T1000 (cell line): Measurements from ENCODE around the gene DCX.

Experiments
- DNase-seq: peaks from one replicate; lab custom pipeline; 2025; ENCODE audit warnings: mixed read lengths; lab: John Stamatoyannopoulos, UW

DCX gene

DNA sequence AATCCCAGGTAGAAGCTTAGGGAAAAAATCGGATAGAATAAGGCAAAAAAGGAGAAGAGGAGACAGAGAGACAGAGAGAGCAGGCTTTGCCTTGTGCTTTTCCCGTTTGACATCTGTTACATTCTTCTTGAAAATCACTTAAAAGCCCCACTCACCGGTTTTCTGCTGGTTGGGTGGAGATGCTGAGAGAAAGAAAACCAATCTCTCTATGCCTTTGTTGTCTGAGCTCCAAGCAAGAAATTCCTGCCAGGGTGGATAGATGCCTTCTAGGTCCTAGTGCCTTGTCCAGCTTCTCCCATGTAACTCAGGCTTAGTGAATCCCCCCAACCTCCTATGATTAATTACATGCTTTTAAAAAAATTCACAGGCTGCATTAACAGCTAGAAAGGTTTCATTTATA lies at the start of gene DCX:
DCX (minus strand) TSS at position 210 of the 400 bp plus-strand sequence. CDS start 1,794 bp downstream, outside the sequence.
- no peak for DNase-seq

GRCh38 chrX:111460607-111461006 lies 48.6 kb upstream of the DCX start:
- DNase-seq: no peak

DNA sequence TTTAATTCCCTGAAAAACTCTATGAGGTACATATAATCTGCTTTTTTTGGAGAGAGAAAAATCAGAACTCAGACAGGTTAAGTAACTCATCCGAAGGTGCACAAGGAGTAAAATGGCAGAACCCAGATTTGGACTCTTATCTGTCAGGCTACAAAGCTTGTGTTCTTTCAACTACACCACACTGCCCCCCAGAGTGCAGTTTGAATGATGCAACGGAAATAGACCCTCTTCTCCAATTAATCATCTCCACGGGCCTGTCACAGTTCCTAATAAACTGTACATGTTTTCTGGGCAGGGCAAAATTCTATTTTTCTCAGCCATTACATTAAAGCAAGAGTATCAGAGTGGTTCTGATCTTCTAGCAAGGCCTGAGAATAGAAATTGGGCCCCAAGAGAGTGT lies 35.3 kb upstream of the DCX start:
- no peak for DNase-seq

DNA sequence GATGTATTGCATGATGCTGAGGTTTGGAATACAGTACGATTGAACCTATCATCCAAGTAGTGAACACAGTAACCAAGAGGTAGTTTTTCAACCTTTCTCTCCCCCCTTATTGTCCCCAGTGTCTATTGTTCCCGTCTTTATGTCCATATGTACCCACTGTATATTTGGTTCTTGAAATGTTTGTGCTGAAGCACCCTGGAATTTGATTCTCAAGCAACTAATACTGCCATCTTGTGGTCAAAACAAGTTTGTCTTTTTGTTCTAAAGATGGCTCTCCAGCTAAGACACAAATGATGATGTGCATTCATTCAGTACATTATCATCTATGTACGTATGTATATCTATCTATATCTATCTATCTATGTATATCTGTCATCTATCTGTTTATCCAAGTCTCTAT lies 33.5 kb upstream of the DCX start:
- DNase-seq: no peak

- DNase-seq: no peak
Measured at GRCh38 chrX:111444881-111445280, 32.9 kb upstream of the DCX start.

GRCh38 chrX:111443946-111444345 lies 32.0 kb upstream of the DCX start:
- no peak for DNase-seq

DNA sequence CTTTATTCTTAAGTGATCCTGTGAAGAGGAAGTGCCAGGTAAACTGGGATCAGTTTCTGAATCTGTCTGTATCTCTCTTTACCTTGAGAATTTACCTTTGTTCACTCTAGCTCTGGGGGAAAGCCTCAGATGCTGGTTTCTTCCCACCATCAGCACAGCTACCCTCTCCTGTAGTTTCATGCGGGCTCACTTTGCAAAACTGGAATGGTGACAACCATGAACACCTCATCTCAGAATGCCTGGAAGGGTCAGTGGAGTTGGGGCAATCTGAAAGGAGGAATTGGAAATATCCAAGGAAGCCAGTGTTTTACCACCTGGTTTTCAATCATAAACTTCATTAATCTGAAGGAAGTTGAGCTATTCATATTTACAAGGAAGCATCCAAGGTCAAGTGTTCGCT lies 30.8 kb upstream of the DCX start:
- no peak for DNase-seq

DNA sequence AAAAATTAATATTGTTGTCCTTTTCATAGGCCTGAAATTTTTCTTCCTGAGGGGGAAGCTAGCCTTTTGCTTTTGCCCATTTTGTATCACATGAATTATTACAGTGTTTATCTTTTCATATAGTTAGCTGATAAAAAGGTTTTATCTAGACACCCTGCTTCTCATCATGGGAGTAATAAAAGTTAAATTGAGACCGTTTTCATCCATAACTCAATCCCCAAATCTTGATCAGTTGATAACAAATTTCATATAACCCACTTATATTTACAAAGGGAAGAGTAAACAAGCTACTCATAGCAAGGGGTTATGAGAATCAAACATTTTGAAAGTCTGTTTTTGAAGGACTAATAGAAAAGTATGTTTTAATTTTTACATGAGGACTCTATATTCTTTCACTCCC lies 23.5 kb upstream of the DCX start:
- no peak for DNase-seq

DNA sequence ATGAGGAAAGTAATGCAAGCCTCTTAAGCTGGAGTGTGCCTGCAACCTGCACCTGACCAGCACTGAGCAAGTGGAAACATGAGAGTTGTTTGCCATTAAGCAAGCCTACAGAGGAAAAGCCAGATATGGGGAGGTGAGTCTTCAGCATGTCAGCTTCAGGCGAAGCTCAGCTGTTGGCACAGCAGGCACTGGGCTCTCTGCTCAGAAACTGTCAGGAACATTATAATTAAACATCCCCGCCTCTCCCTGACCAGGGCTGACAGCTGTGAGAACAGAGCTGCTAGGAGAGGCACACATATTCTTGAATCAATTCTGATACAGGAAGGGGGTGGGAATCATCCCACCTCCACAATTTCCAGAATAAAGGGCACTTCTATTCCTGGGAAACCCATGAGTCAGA lies 19.0 kb upstream of the DCX start:
- no peak for DNase-seq

DNA sequence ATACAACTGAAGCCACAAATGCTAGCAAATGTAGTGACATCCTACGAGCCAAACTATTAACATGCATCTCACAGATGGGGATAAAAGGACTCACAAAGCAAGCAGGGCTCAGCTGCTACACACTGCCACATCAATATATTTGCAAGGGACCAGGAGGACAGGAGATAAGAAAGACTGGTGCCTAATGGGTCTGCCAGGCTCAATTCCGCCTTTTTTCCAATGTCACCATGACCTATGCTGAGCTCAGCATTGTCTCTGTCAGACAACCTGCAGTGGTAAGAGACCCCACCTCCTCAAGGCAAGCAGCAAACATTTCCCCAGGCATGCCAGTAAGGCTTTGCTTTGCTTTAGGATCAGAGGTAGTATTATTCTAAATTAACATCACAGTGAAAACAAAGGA lies 435 bp downstream of the DCX start:
- no peak for DNase-seq

DNA sequence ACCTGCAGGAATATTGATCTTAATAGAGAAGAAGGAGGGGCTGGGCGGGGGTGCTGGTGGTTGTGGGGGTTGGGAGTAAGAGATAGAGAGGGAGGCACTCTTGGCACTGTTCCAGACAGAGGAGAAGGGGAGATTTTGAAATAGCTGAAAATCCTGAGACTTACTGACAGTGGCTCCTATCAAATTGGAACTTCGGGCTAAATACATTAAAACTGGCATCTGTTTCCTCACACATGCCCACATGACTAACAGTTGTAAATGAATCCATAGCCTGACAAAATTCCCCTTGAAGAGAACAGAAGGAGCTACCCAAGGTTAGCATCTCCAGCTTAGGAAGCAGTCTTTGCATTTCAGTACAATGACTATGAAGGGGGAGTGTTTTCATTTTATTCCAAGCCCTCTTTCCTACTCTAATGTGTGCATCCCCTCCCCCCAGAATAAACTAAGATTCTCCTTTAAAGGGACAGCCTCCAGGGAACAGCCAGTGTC lies 1.4 kb downstream of the DCX start:
- DNase-seq: no peak

DNA sequence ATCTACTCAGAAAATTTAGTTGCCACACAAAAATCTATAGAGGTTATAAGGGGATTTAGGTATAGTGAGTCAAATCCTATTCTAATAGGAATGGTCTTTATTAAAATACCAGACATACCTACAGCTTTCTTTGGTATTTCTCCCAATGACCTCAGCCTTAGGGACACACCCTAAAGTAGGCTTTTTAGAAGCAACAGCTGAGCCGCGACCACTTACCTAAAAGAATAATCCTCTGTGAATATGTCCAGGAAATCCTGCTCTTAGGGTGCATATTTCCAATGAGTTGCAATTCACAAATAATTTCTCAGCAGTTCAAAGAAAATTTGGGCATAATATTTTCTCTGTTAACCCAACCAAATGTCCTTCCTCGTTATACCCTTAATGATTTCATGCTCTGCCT lies 2.7 kb downstream of the DCX start:
- DNase-seq: no peak

DNA sequence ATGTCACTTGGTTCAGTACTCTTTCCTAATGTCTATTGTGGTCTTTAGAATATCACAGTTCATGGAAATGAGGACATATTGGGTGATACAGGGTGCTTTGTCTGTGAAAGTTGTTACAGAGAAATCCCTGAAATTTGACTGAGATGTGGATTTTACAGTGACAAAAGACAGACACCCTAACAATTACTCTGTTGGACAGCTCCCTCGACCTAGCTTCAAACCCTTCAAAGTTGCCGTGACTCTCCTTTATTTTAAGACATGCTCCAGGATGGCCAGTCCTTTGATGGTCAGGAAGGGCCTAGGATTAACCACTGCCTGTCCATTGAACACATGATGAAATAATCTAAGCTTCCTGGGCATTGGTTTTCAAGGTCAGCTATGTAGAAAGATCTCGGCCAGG lies 4.0 kb downstream of the DCX start:
- no peak for DNase-seq

DNA sequence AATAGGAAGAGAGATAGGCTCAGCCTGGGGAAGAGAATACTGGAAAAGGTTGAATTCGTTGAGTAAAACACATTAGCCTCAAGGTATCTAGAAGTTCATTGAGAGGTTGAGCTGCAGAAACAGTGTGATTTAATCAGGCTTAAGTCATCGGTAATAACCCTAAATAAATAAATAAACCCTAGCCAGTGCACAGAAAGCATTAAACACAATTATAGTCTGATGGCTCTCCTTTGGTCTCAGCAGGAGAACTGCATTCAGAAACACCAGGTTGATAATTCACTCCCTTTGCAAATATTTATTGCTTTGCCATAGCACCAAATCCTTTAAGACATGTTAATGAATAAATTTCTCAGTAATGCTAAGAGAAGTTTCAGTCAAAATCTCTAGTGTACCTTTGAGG lies 9.6 kb downstream of the DCX start:
- DNase-seq: no peak

DNA sequence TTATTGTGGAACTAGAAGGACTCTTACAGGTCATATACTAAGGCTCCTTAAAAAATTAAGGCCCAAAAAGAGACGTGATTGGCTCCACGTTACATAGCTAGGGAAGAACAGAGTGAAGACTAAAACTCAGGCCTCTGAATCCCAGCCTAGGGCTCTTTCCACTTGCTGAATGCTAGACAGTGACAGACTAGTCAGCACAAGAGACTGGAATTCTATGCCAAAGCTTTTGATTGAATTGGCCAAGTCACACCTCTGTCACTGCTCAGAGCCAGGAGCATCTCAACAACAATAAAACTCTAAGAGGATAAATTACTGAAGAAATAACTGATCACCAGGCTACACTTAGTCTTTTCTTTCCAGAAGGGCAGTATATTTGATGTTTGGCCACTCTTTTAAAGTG lies 16.8 kb downstream of the DCX start:
- DNase-seq: no peak

- no peak for DNase-seq
Measured at GRCh38 chrX:111394569-111394968, 17.4 kb downstream of the DCX start.

GRCh38 chrX:111387470-111388070 lies 24.4 kb downstream of the DCX start:
- DNase-seq: no peak

GRCh38 chrX:111386615-111387233 lies 25.3 kb downstream of the DCX start:
- no peak for DNase-seq

DNA sequence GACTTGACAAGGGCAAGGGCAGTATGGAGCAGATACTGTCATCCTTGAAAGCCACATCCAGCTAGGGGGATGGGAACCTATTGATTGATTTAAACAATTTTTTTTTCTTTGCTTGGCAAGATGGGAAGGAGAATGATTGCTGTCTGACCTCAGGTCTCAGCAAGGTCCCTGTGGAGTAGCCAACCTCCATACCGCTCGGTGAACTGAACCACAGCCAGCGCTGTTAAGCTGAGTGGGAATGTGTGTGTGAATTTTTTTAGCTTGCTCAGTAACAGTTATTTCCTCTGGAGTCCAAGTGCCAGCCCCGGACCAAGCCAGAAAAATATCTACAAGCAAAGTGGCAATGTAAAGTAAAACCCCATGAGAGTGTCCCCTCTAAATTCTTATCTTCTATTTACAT lies 25.9 kb downstream of the DCX start:
- DNase-seq: no peak

DNA sequence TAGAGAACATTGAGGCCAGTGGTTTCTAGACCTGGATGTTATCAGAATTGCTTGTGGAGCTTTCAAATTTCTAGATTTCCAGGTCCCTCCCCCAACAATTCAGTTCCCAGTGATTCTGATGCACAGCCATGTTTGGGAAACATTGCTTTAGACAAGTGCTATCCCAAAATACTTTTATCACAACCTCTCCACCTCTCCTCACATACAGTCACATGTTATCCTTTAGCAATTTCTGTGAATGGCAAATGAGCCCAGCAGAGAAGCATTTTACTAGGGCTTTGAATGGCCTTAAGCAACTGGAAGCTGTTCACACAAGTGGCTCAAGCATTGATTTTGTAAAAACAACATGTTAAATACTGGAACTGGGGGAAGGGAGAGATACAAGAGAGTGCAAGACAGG lies 29.7 kb downstream of the DCX start:
- no peak for DNase-seq

DNA sequence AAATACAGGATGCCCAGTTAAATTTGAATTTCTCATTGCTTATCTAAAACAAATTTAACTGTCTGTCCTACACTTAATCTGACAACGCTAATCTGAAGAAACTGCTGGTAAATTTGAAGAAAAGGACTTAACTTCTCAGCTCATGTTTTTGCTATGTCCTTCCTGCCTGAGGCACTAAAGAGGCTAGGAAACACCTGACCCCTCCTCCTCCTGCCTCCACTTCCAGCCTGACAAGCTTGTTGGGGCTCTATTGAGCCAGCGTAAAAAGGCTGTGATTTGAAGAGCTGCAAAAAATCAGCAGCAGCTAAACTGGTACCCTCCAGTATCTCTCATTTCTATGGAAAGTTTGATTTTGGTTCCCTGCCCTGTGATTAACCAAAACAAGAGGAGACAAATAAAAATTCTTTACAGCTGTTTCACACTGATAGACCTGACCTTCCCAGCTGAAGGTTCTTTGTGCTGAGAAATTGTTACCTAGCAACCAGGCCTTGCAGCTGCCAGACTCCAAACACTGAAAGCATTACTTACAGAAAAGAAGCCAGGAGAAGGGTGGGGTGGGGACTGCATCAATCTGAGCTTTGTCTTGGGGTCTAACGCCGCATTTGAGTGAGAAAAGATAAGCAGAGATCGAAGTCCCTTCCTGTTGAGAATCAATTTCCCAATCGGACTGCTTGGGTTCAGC lies 35.0 kb downstream of the DCX start:
- no peak for DNase-seq

GRCh38 chrX:111376486-111376885 lies 35.5 kb downstream of the DCX start:
- no peak for DNase-seq

- no peak for DNase-seq
Measured at GRCh38 chrX:111375747-111376146, 36.2 kb downstream of the DCX start.

DNA sequence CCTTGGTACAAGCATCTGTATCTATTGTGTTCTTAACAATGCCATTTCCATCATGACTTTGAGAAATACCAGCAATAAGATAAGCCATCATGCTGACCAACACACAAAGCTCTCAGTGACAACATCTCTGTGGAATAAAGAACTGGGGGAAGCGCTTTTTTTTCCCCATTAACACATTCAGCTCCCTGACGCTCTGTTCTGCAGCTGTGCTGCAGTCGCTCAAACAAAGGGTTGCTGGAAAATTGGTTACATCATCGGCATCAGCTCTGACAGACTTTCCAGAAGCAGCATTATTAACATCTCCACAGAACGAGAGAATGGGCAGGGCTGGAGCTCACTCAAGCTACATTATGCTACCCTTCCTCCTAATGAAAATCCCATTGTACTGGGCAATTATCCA lies 39.9 kb downstream of the DCX start:
- DNase-seq: no peak
